ENCODE results near the gene FGFRL1.

The FGFRL1 gene

GRCh38 chr4:1055721-1056590 is 44.5 kb downstream of the FGFRL1 start:
- peak; percentile 88 for DNase-seq

GRCh38 chr4:1056671-1057402 is 45.4 kb downstream of the FGFRL1 start:
- no peak for DNase-seq

- no peak for DNase-seq
Observed at GRCh38 chr4:1057403-1057745, 45.9 kb downstream of the FGFRL1 start.

- no peak for DNase-seq
Observed at GRCh38 chr4:1058198-1058996, 47.0 kb downstream of the FGFRL1 start.

- DNase-seq, result no peak
Observed at GRCh38 chr4:1058997-1059665, 47.7 kb downstream of the FGFRL1 start.

- DNase-seq, result no peak
Observed at GRCh38 chr4:1060121-1060520, 48.7 kb downstream of the FGFRL1 start.

GRCh38 chr4:1060621-1061020 is 49.2 kb downstream of the FGFRL1 start:
- no peak for DNase-seq

- no peak for DNase-seq
Observed at GRCh38 chr4:1061056-1061700, 49.8 kb downstream of the FGFRL1 start.

- DNase-seq, result no peak
Observed at GRCh38 chr4:1061760-1062159, 50.3 kb downstream of the FGFRL1 start.

GRCh38 chr4:1062419-1062818 is 51.0 kb downstream of the FGFRL1 start:
- DNase-seq, result no peak

GRCh38 chr4:1065732-1066131 is 54.3 kb downstream of the FGFRL1 start:
- no peak for DNase-seq

- DNase-seq, result no peak
Observed at GRCh38 chr4:1069394-1069793, 58.0 kb downstream of the FGFRL1 start.

GRCh38 chr4:1072830-1073446 is 61.5 kb downstream of the FGFRL1 start:
- DNase-seq, result peak; percentile 61

- DNase-seq, result no peak
Observed at GRCh38 chr4:1074077-1074476, 62.7 kb downstream of the FGFRL1 start.

- no peak for DNase-seq
Observed at GRCh38 chr4:1075225-1075624, 63.8 kb downstream of the FGFRL1 start.

GRCh38 chr4:1075809-1076699 is 64.6 kb downstream of the FGFRL1 start:
- DNase-seq, result no peak
